MCF 10A (cell line): Measurements from ENCODE around the gene SLX4IP. TPM values are rescaled to one million over a fixed set of nuclear protein-coding genes. Genes with fewer than 3 reads are reported as not detected.
"Not testable (repeated sequence)": the region's sequence is repeated elsewhere in the genome, so short reads cannot be mapped to it uniquely, and the experiment has no call there.

ENCODE experiments used
- BruUV-seq: library from RNA; stranded (reverse); fragments of 400-500 nt; replicated peaks from 2 replicates; lab custom pipeline; 2021; lab: Mats Ljungman, UMichigan
- CTCF ChIA-PET: fragments of 300-600 bp; sonication (Branson Sonifier 250); formaldehyde crosslinking; extraction: SDS; loops from one replicate; lab custom pipeline; 2021; ENCODE audit warnings: antibody characterized with exemption, inconsistent platforms; lab: Yijun Ruan, JAX
- POLR2A ChIA-PET: fragments of 300-600, 350-650 bp; sonication (Branson Sonifier 250); formaldehyde crosslinking; extraction: SDS; loops from one replicate; lab custom pipeline; 2020; ENCODE audit warnings: antibody characterized with exemption, inconsistent platforms; lab: Yijun Ruan, JAX
- DNase-seq: peaks from one replicate; pipeline ENCODE4 v3.0.0-alpha.2; 2018; ENCODE audit not compliant: unreplicated experiment
- H3K27ac Mint-ChIP-seq: one replicate; pipeline ENCODE4 v1.8.0; 2022; ENCODE audit warnings: mild to moderate bottlenecking, low read depth, mixed read lengths; ENCODE audit not compliant: unreplicated experiment
- H3K27me3 Mint-ChIP-seq: one replicate; pipeline ENCODE4 v1.8.0; 2022; ENCODE audit warnings: mixed read lengths; ENCODE audit not compliant: insufficient read depth, unreplicated experiment
- H3K36me3 Mint-ChIP-seq: one replicate; pipeline ENCODE4 v1.8.0; 2022; ENCODE audit warnings: mild to moderate bottlenecking, moderate library complexity, mixed read lengths; ENCODE audit not compliant: insufficient read depth, unreplicated experiment
- H3K4me1 Mint-ChIP-seq: one replicate; pipeline ENCODE4 v1.8.0; 2022; ENCODE audit warnings: mixed read lengths; ENCODE audit not compliant: insufficient read depth, unreplicated experiment
- H3K4me3 Mint-ChIP-seq: one replicate; pipeline ENCODE4 v1.8.0; 2022; ENCODE audit warnings: mild to moderate bottlenecking, moderate library complexity, mixed read lengths; ENCODE audit not compliant: unreplicated experiment
- H3K9me3 Mint-ChIP-seq: one replicate; pipeline ENCODE4 v1.8.0; 2022; ENCODE audit warnings: mixed read lengths; ENCODE audit not compliant: unreplicated experiment
- CTCF ChIP-seq: fragments of 200-600 bp; IDR thresholded peaks from one replicate; pipeline ENCODE4 v1.8.0; 2022; ENCODE audit warnings: antibody characterized with exemption, mild to moderate bottlenecking; ENCODE audit not compliant: unreplicated experiment
- intact Hi-C: fragments of 100-400 bp; cut with micrococcal nuclease; formaldehyde crosslinking; loops from 2 replicates; pipeline ENCODE4 v1.14.1; 2022
- total RNA-seq: library from RNA; stranded (reverse); gene quantifications from 2 replicates; pipeline ENCODE4 v1.2.3, GENCODE V29; 2022

SLX4IP gene
- total RNA-seq, 1 experiment from 2014 or later = 11.2 TPM

DNA sequence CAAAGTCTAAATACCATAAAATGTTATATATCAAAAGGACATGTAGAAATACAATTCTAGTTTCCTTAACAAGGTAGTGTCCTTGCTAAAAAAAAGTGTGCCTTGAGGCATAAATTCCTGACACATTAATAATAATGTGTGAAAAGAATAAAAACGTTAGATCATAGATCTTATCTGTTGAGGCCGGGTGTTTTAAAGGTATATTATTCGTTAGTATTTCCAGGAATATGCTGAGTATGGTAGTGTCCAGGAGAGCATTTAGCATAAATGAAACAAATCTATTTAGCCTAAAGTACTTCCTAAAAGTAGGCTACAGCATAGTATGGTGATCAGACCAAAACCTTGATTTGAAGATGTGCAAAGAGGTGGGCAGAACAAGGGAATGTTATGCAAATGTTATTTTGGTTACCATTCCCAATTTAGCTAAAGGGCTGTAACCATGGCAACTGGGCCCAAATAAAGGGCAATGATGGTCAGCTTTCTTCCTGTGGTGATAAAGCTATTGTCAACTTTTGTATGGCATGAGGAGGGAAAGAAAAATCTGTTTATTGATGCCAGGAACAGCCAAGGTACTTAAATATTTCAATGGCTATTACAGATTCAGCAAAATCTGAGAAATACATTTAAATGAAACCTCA is 20.0 kb upstream of the SLX4IP start:
- no peak for TF ChIP-seq CTCF
- H3K4me3 Mint-ChIP-seq = peak overlapping the region; percentile 16
- DNase-seq = peak; percentile 58
- POLR2A ChIA-PET = interaction anchor here (0.9 to 6.8 kb wide), 2 partner anchors 19 to 322 kb away, joined by 3 to 86 read pairs; partner anchors contain the start of genes MKKS and SLX4IP
- no peaks in the 10 kb centered on the region for H3K27me3 Mint-ChIP-seq
- intact Hi-C loops = loop anchor here (5.0 kb wide), 1 partner anchor 343 kb away; no protein-coding TSS in a partner anchor
- no TSS peak for BruUV-seq
- CTCF ChIA-PET = interaction anchor here (0.5 to 12.0 kb wide), 7 partner anchors 8 to 1006 kb away, joined by 3 to 107 read pairs (median 11); no protein-coding TSS in a partner anchor
- H3K36me3 Mint-ChIP-seq = peaks cover 10% of the 10 kb centered on the region
- H3K9me3 Mint-ChIP-seq = no peaks in the 10 kb centered on the region
- peak overlapping the region; percentile 77 for H3K27ac Mint-ChIP-seq
- peaks cover 33% of the 10 kb centered on the region for H3K4me1 Mint-ChIP-seq

- CTCF ChIA-PET = interaction anchor here (0.9 to 12.0 kb wide), 4 partner anchors 11 to 439 kb away, joined by 3 to 107 read pairs (median 38); no protein-coding TSS in a partner anchor
- Mint-ChIP-seq H3K36me3 (peaks cover 10% of the 10 kb centered on the region), H3K4me3 (peak overlapping the region; percentile 63), H3K27ac (peak overlapping the region; percentile 84), H3K4me1 (peaks cover 33% of the 10 kb centered on the region)
- POLR2A ChIA-PET = interaction anchor here (1.5 to 6.8 kb wide), 2 partner anchors 17 to 94 kb away, joined by 4 to 86 read pairs; partner anchors contain the start of genes MKKS and SLX4IP
- not testable (repeated sequence) for BruUV-seq, H3K27me3 Mint-ChIP-seq, H3K9me3 Mint-ChIP-seq, DNase-seq
- intact Hi-C loops = loop anchor here (5.0 kb wide), 1 partner anchor 345 kb away; no protein-coding TSS in a partner anchor
These were observed 17.9 kb upstream of the SLX4IP start for GRCh38 chr20:10417218-10417617.

- CTCF ChIA-PET = interaction anchor here (4.1 kb wide), 1 partner anchor 442 kb away, joined by 38 read pairs; no protein-coding TSS in a partner anchor
- peaks cover 25% of the 10 kb centered on the region for H3K36me3 Mint-ChIP-seq
- no peaks in the 10 kb centered on the region for H3K9me3 Mint-ChIP-seq
- intact Hi-C loops = loop anchor here (5.0 to 10.0 kb wide), 2 partner anchors 195 to 347 kb away; no protein-coding TSS in a partner anchor
- POLR2A ChIA-PET = interaction anchor here (0.8 to 1.0 kb wide), 3 partner anchors 12 to 431 kb away, joined by 3 to 8 read pairs (median 5); partner anchors contain the start of genes MKKS and SLX4IP
- peak overlapping the region; percentile 84 for H3K27ac Mint-ChIP-seq
- peaks cover 33% of the 10 kb centered on the region for H3K4me1 Mint-ChIP-seq
- peak; percentile 84 for DNase-seq
- BruUV-seq = no TSS peak
- H3K27me3 Mint-ChIP-seq = no peaks in the 10 kb centered on the region
- peak overlapping the region; percentile 63 for H3K4me3 Mint-ChIP-seq
- no peak for TF ChIP-seq CTCF
These were observed 15.5 kb upstream of the SLX4IP start for GRCh38 chr20:10419550-10420133.

- peaks cover 32% of the 10 kb centered on the region for H3K36me3 Mint-ChIP-seq
- intact Hi-C loops = loop anchor here (10.0 kb wide), 1 partner anchor 199 kb away; no protein-coding TSS in a partner anchor
- H3K27me3 Mint-ChIP-seq = no peaks in the 10 kb centered on the region
- ChIA-PET POLR2A (interaction anchor here (1.4 to 5.7 kb wide), 2 partner anchors 11 to 15 kb away, joined by 5 to 53 read pairs; partner anchors contain the start of genes MKKS and SLX4IP), CTCF (interaction anchor here (0.8 to 8.8 kb wide), 6 partner anchors 8 to 807 kb away, joined by 3 to 345 read pairs (median 22); no protein-coding TSS in a partner anchor)
- H3K4me1 Mint-ChIP-seq = peaks cover 20% of the 10 kb centered on the region
- no peak overlapping the region for H3K4me3 Mint-ChIP-seq
- no peak for DNase-seq
- TF ChIP-seq CTCF = no peak
- no TSS peak for BruUV-seq
- H3K27ac Mint-ChIP-seq = no peak overlapping the region
- no peaks in the 10 kb centered on the region for H3K9me3 Mint-ChIP-seq
These were observed 11.4 kb upstream of the SLX4IP start for GRCh38 chr20:10423735-10424134.
